ENCODE measurements around the gene OSBPL6.
"Not testable (repeated sequence)": the region's sequence is repeated elsewhere in the genome, so short reads cannot be mapped to it uniquely, and the experiment has no call there.

GRCh38 chr2:178423746-178424145, 229.4 kb downstream of the OSBPL6 start:
- TF ChIP-seq CTCF (IDR thresholded peaks at IDR 0.05); EZH2 (IDR thresholded peaks at IDR 0.05; ENCODE audit: borderline replicate concordance, insufficient read depth, low read depth, low read length, poor library complexity, severe bottlenecking): not testable (repeated sequence)
